Measurements from ENCODE around the gene TMEM114.

DNA sequence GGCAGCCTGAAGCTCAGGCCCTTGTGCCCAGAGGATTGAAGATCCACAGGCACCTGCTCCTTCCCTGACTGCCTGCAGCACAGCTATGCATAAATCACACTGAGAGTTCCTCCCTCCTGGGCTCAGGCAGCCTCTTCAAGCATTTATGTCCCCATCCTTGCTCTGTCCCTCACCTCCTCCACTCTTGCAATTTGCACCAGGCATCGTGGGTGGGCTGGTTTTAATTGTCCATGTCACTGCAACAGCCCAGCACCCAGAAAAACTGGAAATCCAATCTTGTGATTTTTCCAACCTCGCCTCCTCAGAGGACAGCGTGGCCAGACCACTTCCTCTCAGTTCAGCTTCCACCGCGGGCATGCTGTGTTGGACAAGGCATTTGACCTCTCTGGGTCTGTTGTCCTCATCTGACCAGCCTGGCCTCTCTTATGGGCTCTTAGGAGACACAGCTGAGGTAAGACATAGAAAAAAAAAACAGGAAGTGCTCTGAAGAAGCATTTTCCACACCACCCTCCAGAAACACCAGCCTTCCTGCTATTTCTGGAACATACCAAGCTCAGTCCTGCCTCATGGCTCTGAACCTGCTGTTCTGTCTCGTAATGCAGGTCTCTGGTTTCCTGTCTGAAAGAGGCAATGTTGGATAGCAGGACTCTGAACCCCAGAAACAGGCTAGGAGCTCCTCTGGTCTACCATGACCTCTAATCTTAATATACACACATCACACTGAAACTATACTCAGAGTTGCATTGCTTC is 8.3 kb downstream of the TMEM114 start:
- TF ChIP-seq, protein P1, sequence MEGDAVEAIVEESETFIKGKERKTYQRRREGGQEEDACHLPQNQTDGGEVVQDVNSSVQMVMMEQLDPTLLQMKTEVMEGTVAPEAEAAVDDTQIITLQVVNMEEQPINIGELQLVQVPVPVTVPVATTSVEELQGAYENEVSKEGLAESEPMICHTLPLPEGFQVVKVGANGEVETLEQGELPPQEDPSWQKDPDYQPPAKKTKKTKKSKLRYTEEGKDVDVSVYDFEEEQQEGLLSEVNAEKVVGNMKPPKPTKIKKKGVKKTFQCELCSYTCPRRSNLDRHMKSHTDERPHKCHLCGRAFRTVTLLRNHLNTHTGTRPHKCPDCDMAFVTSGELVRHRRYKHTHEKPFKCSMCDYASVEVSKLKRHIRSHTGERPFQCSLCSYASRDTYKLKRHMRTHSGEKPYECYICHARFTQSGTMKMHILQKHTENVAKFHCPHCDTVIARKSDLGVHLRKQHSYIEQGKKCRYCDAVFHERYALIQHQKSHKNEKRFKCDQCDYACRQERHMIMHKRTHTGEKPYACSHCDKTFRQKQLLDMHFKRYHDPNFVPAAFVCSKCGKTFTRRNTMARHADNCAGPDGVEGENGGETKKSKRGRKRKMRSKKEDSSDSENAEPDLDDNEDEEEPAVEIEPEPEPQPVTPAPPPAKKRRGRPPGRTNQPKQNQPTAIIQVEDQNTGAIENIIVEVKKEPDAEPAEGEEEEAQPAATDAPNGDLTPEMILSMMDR (conservative IDR thresholded peaks at IDR 0.05) = no peak
- no peak for TF ChIP-seq EZH2 (IDR thresholded peaks at IDR 0.05; ENCODE audit: low read depth)
